Upper lobe of left lung (tissue), 6 donors: ENCODE data around the gene CYP26B1. TPM values are rescaled to one million over a fixed set of nuclear protein-coding genes. Genes with fewer than 3 reads are reported as not detected.

Source experiments
- ATAC-seq, 2 donors: fragments of 200-7000 bp; cut with Tn5 transposase; one replicate each; pipeline ENCODE4 v1.9.1; 2022; ENCODE audit warnings: mild to moderate bottlenecking in 2 of 2, moderate library complexity in 2 of 2; ENCODE audit not compliant: low FRiP score in 2 of 2
- DNase-seq, 2 donors: peaks; one replicate each; pipeline ENCODE4 v3.0.0-alpha.2; 2019 to 2020
- H3K27ac ChIP-seq, 4 donors: fragments of 200-600 bp; sonication (generic); one replicate each; pipeline ENCODE4 v1.5.1; 2016 to 2019
- H3K27me3 ChIP-seq, 4 donors: fragments of 200-600 bp; sonication (generic); one replicate each; pipeline ENCODE4 v1.5.1; 2017 to 2019
- H3K36me3 ChIP-seq, 4 donors: fragments of 200-600 bp; sonication (generic); one replicate each; pipeline ENCODE4 v1.5.1; 2016 to 2019
- H3K4me1 ChIP-seq, 4 donors: fragments of 200-600 bp; sonication (generic); one replicate each; pipeline ENCODE4 v1.5.1; 2018 to 2019
- H3K4me3 ChIP-seq, 4 donors: fragments of 200-600 bp; sonication (generic); one replicate each; pipeline ENCODE4 v1.5.1; 2017 to 2019; ENCODE audit warnings: mild to moderate bottlenecking in 2 of 4, moderate library complexity in 1 of 4
- H3K9me3 ChIP-seq, 4 donors: fragments of 200-600 bp; sonication (generic); one replicate each; pipeline ENCODE4 v1.5.1; 2018 to 2019
- EP300 ChIP-seq, 4 donors: sonication (generic); formaldehyde crosslinking; IDR thresholded peaks; one replicate each; pipeline ENCODE4 v1.5.1; 2017; ENCODE audit warnings: antibody characterized with exemption in 4 of 4, control low read depth in 2 of 4
- POLR2A ChIP-seq, 4 donors: fragments of 450-650 bp; IDR thresholded peaks; one replicate each; pipeline ENCODE4 v1.5.1; 2016 to 2017; ENCODE audit warnings: antibody characterized with exemption in 4 of 4, mild to moderate bottlenecking in 2 of 4
- POLR2AphosphoS5 ChIP-seq, 2 donors: sonication (generic); formaldehyde crosslinking; IDR thresholded peaks; one replicate each; pipeline ENCODE4 v1.5.1; 2017; ENCODE audit warnings: antibody characterized with exemption in 2 of 2
- WGBS, 2 donors: methylation state at CpG; one replicate each; pipeline ENCODE4 v1.1.5; 2017 to 2018; 5-methylcytosine and 5-hydroxymethylcytosine counted together
- total RNA-seq, 6 donors: library from RNA; depleted of rRNA in 4 of 6; stranded (reverse); fragments of >200 nt in 4 of 6; gene quantifications; one replicate each; pipeline versions ENCODE4 v1.1.0 to v1.2.1, GENCODE V29; 2016 to 2021
- TF ChIP-seq, protein P1 (sequence below), 6 experiments: fragments of 450-650 bp in 4 of 6; fragments of 200-600 bp in 2 of 6; sonication (generic) in 2 of 6; IDR thresholded peaks; one replicate each; pipeline ENCODE4 v1.5.1; 2016 to 2019; ENCODE audit warnings: antibody characterized with exemption in 6 of 6
- donor health status: DM: no; HTN: no; CAD: no; lungs with moderate emphysema.
- donor health status: DM: no; HTN: yes; CAD: no; lungs with severe emphysema.

Gene CYP26B1
- total RNA-seq, 6 donors from 2014 or later = 0.89 to 4.8 (median 4.5) TPM; not detected in 1

DNA sequence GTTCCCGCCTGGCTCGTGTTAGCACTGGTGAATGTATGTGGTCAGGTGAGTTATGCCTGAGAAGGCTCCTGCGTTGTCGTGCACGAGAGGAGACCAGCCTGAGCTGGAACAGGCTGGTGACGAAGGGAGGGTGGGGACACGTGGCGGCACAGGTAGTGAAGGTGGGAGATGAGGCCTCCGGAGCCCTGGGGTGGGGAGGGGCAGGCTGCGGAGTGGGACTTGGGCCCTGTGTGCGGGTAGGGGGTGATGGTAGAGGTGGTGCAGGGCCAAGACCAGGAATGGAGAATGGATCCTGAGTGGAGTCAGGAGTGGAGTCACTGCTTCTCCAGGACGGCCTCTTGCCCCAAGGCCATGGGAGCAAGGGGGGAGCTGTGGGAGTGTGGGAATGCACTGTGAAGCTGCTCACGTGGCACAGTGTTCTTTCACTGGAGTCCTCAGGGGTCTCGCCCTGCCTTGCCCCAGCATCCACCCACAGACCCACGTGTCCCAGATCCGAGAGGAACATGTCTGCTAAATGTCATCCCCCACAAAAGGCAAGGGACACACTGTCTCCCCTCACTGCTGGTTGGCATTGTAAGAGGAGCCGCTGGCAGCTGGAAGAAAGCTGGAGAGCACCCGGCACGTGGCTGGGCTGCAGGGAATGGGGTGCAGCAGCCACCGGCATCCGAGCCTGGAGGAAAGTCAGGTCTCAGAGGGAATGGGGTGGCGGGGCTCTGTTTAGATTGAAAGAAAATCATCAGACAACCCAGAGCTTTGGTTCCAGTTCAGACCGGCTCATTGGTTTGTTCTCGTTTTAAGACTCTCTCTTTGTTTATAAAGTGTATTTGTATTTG, 63.7 kb downstream of the CYP26B1 start:
- H3K36me3 ChIP-seq = no peaks in the 10 kb centered on the region
- H3K27ac ChIP-seq = no peak overlapping the region
- ATAC-seq (no peak), DNase-seq (peak in 1 of 2 donors; percentile 33)
- no peak overlapping the region for H3K4me3 ChIP-seq
- H3K9me3 ChIP-seq = no peaks in the 10 kb centered on the region
- TF ChIP-seq, protein P1, sequence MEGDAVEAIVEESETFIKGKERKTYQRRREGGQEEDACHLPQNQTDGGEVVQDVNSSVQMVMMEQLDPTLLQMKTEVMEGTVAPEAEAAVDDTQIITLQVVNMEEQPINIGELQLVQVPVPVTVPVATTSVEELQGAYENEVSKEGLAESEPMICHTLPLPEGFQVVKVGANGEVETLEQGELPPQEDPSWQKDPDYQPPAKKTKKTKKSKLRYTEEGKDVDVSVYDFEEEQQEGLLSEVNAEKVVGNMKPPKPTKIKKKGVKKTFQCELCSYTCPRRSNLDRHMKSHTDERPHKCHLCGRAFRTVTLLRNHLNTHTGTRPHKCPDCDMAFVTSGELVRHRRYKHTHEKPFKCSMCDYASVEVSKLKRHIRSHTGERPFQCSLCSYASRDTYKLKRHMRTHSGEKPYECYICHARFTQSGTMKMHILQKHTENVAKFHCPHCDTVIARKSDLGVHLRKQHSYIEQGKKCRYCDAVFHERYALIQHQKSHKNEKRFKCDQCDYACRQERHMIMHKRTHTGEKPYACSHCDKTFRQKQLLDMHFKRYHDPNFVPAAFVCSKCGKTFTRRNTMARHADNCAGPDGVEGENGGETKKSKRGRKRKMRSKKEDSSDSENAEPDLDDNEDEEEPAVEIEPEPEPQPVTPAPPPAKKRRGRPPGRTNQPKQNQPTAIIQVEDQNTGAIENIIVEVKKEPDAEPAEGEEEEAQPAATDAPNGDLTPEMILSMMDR (IDR thresholded peaks at IDR 0.05) = no peak
- TF ChIP-seq POLR2A (IDR thresholded peaks at IDR 0.05) (no peak), POLR2AphosphoS5 (IDR thresholded peaks at IDR 0.05) (no peak), EP300 (IDR thresholded peaks at IDR 0.05) (no peak)
- no peaks in the 10 kb centered on the region for H3K4me1 ChIP-seq
- H3K27me3 ChIP-seq = no peaks in the 10 kb centered on the region
- WGBS, 2 donors = 80 to 83% methylated on average over 24 of the region's 24 CpGs

DNA sequence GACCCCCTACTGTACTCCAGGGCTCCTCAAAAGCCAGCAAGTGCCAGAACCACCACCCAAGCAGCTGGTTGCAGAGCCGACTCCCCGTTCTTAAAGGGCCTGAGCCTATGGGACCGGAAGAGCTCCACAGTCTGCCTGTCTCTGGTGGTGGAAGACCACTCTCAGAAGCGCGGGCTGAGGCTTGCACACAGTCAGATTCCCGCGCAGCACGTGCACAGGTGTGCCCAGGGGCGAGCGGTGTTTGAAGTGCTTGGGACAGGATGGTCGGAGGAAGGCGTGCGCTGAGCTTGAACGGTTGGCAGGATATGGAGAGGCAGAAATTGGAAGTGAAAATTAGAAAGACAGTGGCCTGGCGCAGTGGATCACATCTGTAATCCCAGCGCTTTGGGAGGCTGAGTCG, 64.8 kb downstream of the CYP26B1 start:
- Histone ChIP-seq H3K9me3 (no peaks in the 10 kb centered on the region), H3K27me3 (no peaks in the 10 kb centered on the region), H3K4me3 (no peak overlapping the region), H3K4me1 (no peaks in the 10 kb centered on the region), H3K36me3 (no peaks in the 10 kb centered on the region), H3K27ac (no peak overlapping the region)
- ATAC-seq (no peak), DNase-seq (peak in 1 of 2 donors; percentile 29)
- TF ChIP-seq POLR2AphosphoS5 (IDR thresholded peaks at IDR 0.05) = no peak
- TF ChIP-seq, protein P1 (IDR thresholded peaks at IDR 0.05) = no peak
- TF ChIP-seq POLR2A (IDR thresholded peaks at IDR 0.05) = no peak
- TF ChIP-seq EP300 (IDR thresholded peaks at IDR 0.05) = no peak
- 92 to 94% methylated on average over 17 of the region's 17 CpGs for WGBS, 2 donors

DNA sequence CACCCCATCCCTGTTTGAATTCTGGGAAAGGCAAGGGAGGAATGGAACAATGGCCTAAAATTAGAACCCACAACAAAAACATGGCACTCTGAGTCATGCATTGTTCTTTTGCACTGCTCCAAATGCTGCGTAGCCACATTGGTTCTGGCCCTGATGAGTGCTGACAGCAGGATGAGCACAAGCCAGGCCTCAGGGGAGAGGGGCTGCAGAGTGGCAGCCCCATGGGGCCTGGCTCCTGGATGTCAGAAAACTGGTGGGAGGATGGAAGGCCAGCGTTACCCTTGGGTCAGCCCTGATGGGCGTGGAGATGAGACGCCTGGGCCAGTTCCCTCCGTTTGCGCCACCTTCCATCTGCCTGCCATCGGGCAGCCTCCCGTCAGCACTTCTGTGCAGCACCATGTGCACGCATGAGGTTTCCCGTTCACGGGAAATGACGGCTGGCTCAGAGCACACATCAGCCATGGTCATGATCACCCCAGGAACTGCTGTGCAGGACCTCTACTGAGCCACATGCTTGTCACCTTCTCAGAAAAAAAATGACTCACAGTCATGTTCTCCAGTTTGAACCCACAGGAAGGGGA, 65.6 kb downstream of the CYP26B1 start:
- TF ChIP-seq EP300 (IDR thresholded peaks at IDR 0.05) (no peak), POLR2A (IDR thresholded peaks at IDR 0.05) (no peak), POLR2AphosphoS5 (IDR thresholded peaks at IDR 0.05) (no peak)
- TF ChIP-seq, protein P1 (IDR thresholded peaks at IDR 0.05) = no peak
- peak in 1 of 2 donors; percentile 43 for DNase-seq
- 89 to 96% methylated on average over 12 of the region's 12 CpGs for WGBS, 2 donors

DNA sequence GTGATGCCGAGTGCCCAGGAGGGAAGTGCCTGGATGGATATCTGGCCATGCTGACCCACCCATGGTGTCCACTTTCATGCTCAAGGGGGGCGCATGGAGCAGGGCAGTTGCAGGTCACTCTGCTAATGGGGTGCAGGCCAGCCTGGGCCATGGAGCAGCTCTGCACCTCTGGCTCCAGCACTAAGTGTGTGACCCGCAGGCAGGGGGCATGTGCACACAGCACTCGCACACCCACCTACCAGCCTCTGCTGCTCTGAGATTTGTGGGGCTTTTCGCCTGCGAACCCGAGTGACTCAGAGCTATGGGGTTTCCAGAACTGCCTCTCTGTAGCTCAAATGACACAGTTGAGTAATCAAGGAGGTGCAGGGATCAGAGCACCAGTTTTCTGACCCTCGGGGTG, 66.2 kb downstream of the CYP26B1 start:
- H3K27me3 ChIP-seq = no peaks in the 10 kb centered on the region
- no peak for TF ChIP-seq POLR2A (IDR thresholded peaks at IDR 0.05)
- TF ChIP-seq, protein P1 (IDR thresholded peaks at IDR 0.05) = no peak
- no peak for TF ChIP-seq POLR2AphosphoS5 (IDR thresholded peaks at IDR 0.05)
- TF ChIP-seq EP300 (IDR thresholded peaks at IDR 0.05) = no peak
- H3K9me3 ChIP-seq = no peaks in the 10 kb centered on the region
- no peak for ATAC-seq
- WGBS, 2 donors = 86 to 94% methylated on average over 2 to 8 of the region's 8 CpGs
- no peak overlapping the region for H3K4me3 ChIP-seq
- H3K4me1 ChIP-seq = no peaks in the 10 kb centered on the region
- no peak overlapping the region for H3K27ac ChIP-seq
- peak in 1 of 2 donors; percentile 54 for DNase-seq
- no peaks in the 10 kb centered on the region for H3K36me3 ChIP-seq

More for the DNA sequence above, 65.6 kb downstream of the CYP26B1 start:
- Histone ChIP-seq H3K4me3 (no peak overlapping the region), H3K9me3 (no peaks in the 10 kb centered on the region), H3K27ac (no peak overlapping the region), H3K4me1 (no peaks in the 10 kb centered on the region), H3K36me3 (no peaks in the 10 kb centered on the region), H3K27me3 (no peaks in the 10 kb centered on the region)
- ATAC-seq = no peak
